ENCODE data around the gene TOM1L2. TPM values are rescaled to one million over a fixed set of nuclear protein-coding genes. Genes with fewer than 3 reads are reported as not detected.

TOM1L2 gene
- total and polyA plus RNA-seq, 8 donors, result 51.2 to 71.2 (median 57.4) TPM

DNA sequence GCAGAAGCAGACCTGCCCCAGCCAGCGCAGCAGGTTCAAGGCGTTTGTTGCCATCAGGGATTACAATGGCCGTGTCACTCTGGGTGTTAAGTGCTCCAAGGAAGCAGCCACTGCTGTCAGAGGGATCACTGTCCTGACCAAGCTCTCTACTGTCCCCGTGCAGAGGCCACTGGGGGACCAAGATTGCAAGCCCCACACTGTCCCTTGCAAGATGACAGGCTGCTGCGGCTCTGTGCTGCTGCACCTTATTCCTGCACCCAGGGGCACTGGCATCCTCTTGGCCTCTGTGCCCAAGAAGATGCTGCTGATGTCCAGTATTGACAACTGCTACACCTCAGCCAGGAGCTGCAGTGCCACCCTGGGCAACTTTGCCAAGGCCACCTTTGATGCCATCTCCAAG, 39.1 kb upstream of the TOM1L2 start:
- Histone ChIP-seq H3K27me3 (no peaks in the 10 kb centered on the region), H3K4me3 (no peak overlapping the region), H3K4me1 (no peaks in the 10 kb centered on the region), H3K27ac (no peak overlapping the region), H3K36me3 (peaks cover 0 to 71% of the 10 kb centered on the region in 2 donors), H3K9me3 (no peaks in the 10 kb centered on the region)
- no peak for ATAC-seq
- no peak for DNase-seq
- intact Hi-C loops (cut with DNase I), result no loop called here
- TF ChIP-seq, protein P1, sequence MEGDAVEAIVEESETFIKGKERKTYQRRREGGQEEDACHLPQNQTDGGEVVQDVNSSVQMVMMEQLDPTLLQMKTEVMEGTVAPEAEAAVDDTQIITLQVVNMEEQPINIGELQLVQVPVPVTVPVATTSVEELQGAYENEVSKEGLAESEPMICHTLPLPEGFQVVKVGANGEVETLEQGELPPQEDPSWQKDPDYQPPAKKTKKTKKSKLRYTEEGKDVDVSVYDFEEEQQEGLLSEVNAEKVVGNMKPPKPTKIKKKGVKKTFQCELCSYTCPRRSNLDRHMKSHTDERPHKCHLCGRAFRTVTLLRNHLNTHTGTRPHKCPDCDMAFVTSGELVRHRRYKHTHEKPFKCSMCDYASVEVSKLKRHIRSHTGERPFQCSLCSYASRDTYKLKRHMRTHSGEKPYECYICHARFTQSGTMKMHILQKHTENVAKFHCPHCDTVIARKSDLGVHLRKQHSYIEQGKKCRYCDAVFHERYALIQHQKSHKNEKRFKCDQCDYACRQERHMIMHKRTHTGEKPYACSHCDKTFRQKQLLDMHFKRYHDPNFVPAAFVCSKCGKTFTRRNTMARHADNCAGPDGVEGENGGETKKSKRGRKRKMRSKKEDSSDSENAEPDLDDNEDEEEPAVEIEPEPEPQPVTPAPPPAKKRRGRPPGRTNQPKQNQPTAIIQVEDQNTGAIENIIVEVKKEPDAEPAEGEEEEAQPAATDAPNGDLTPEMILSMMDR (IDR thresholded peaks at IDR 0.05), result no peak

DNA sequence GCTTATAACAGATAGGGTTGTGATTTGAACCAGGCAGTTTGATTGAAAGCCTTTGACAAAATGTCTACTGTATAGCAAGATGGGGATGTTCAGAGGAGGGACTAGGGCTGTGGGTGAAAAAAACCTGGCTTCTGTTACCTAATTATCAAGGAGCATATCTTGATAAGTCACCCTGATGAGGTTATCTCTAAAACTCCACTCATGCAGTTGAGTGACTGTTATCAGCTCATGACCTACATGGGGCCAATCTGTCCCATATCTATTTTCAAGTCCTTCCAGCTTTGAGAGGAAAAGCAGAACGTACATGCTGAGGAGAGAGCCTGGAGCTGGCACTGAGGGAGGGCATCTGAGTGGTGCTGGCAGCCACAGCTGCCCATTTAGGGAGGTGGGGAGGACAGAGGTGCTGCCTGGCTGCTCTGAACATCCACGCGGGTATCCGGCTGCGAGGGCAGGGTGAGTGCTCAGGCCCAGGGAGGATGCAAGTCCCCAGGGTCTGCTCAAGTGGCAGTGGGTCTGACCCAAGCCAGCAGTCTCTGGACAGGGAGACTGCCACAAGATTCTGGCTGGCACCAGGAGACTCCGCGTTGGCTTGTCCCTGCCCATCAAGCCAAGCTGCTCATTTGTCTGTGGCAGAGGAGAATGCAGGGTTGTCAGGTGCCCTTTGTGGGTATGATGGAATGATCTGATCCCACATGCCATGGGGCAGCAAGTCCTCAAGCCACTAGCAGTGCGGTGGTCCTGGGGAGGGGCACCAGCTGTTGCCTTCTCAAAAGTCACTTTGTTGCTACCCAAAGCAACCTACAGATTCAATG, 37.6 kb upstream of the TOM1L2 start:
- no peak for DNase-seq
- H3K9me3 ChIP-seq, result no peaks in the 10 kb centered on the region
- intact Hi-C loops (cut with DNase I), result no loop called here
- peaks cover 0 to 61% of the 10 kb centered on the region in 2 donors for H3K36me3 ChIP-seq
- TF ChIP-seq, protein P1 (IDR thresholded peaks at IDR 0.05), result no peak
- H3K4me3 ChIP-seq, result no peak overlapping the region
- no peaks in the 10 kb centered on the region for H3K27me3 ChIP-seq
- H3K4me1 ChIP-seq, result no peaks in the 10 kb centered on the region
- no peak for ATAC-seq
- no peak overlapping the region for H3K27ac ChIP-seq

DNA sequence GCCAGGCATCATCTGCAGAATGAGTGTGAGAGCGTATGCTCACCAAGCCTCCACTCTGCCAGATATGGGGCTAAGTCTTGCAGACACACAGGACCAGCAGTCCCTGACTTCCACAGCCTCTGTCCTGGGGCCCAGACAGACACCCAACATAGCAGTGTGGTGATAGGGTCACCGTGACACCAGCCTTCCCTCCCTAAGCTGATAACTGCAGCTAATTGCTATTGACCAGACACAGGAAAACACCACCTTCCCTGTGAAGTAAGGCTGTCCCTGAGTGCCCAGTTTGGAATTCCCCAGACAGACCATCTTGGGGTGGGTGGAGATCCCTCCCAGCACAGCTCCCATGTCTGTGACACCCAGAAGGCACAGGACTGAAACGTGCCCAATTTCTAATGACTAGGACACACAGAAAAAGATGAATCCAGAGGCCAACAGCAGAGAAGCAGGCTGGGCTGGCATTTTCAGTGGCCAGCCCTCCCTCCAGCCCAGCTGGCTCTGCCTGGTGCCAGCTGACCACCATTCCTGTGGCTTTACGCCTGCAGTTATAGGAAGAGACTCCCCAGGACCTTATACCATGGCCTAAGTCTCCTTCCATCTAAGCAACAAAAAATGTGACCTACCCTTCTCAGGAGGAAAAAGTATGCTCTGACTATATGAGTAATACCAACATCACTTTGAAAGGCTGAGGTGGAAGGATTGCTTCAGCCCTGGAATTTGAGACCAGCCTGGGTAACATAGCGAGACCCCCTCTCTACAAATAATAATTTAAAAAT, 36.5 kb upstream of the TOM1L2 start:
- Histone ChIP-seq H3K9me3 (no peaks in the 10 kb centered on the region), H3K27ac (no peak overlapping the region), H3K4me3 (no peak overlapping the region), H3K36me3 (peaks cover 0 to 63% of the 10 kb centered on the region in 2 donors), H3K27me3 (no peaks in the 10 kb centered on the region), H3K4me1 (no peaks in the 10 kb centered on the region)
- TF ChIP-seq, protein P1 (IDR thresholded peaks at IDR 0.05), result no peak
- ATAC-seq (no peak), DNase-seq (no peak)
- intact Hi-C loops (cut with DNase I), result no loop called here

DNA sequence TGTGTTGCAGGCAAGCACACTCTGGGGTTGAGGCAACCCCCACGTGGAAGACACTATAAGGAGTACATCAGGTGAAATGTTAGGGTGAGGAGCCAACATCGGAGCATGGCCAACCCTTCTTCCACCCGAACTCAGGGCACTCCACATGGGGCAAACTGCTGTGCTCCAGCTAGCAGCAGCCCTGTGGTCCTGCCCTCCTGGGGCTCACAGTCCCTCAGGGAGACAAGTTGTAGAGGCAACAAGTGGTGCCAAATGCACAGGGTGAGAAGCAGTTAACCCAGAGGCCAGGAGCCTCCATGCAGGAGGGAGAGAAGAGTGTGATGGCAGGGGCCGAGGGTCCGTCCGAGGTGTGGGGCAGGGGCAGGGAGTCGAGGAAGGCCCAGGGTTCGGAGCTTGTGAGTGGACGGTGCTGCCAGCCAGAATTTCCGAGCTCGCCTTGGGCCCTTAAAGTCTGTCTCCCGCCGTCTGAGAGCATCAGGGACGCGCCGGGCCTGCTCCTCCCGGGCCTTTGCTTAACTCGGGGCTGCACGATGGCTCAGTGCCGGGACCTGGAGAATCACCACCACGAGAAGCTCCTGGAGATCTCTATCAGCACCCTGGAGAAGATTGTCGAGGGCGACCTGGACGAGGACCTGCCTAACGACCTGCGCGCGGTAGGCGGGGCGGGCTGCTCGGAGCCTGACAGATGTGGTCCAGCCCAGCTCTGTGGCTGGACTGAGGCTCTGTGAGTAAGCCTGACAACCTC, 34.5 kb upstream of the TOM1L2 start:
- no peak for DNase-seq
- Histone ChIP-seq H3K9me3 (no peaks in the 10 kb centered on the region), H3K27ac (no peak overlapping the region), H3K4me1 (no peaks in the 10 kb centered on the region), H3K36me3 (peaks cover 0 to 58% of the 10 kb centered on the region in 2 donors), H3K4me3 (no peak overlapping the region), H3K27me3 (no peaks in the 10 kb centered on the region)
- ATAC-seq, result no peak
- TF ChIP-seq, protein P1 (IDR thresholded peaks at IDR 0.05), result no peak
- intact Hi-C loops (cut with DNase I), result no loop called here
